BE2C (cell line): ENCODE results near the gene CFAP43.
"Not testable (repeated sequence)": the region's sequence is repeated elsewhere in the genome, so short reads cannot be mapped to it uniquely, and the experiment has no call there.

Source experiments
- DNase-seq: peaks from one replicate; pipeline ENCODE4 v3.0.0-alpha.2; 2020
- H3K27me3 ChIP-seq: fragments of 250-450 bp; sonication (Bioruptor Pico); 2 replicates; pipeline ENCODE4 v1.5.1; 2020; ENCODE audit warnings: mild to moderate bottlenecking
- H3K36me3 ChIP-seq: fragments of 250-450 bp; sonication (Bioruptor Pico); 2 replicates; pipeline ENCODE4 v1.5.1; 2020; ENCODE audit warnings: mild to moderate bottlenecking
- H3K4me1 ChIP-seq: fragments of 250-450 bp; sonication (Bioruptor Pico); 2 replicates; pipeline ENCODE4 v1.5.1; 2020
- H3K4me3 ChIP-seq: 2 replicates; pipeline ENCODE4 v1.5.1; 2011; ENCODE audit warnings: low read depth, low read length
- H3K9me3 ChIP-seq: fragments of 250-450 bp; sonication (Bioruptor Pico); 2 replicates; pipeline ENCODE4 v1.5.1; 2020
- TF ChIP-seq, protein P1 (sequence below): IDR thresholded peaks from 2 replicates; pipeline ENCODE4 v1.5.1; 2012; ENCODE audit warnings: mild to moderate bottlenecking, low read depth, low read length

CFAP43 gene

DNA sequence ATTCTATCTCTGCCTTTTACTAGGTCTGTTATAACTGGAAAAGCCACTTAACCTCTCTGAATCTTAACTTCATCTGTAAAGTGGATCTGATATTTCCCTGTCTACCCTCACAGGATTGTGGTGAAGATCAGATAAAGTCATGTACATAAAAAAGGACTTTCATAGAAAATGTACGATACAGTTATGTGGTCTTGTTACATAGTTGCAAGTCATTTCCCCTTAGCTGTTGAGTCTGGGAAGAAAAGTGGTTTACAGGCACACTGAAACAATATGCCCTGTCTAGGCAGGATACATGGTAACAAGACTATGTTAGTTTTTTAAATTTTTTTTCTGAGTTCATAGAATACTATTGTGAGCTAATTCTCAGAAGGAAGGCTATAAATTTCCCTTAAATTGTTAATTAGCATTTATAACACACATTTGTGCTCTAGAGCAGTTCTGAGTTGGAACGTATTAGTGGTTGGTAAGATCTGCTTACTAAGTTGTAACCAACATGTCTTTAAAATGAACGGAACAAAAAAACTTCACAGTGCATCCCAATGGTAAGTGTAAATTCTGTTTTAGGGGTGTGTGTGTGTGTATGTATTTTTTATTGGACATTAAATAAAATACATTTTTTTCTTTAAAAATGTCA lies 15.5 kb upstream of the CFAP43 start:
- H3K9me3 ChIP-seq, result no peaks in the 10 kb centered on the region
- H3K4me1 ChIP-seq, result no peaks in the 10 kb centered on the region
- no peak for DNase-seq
- no peaks in the 10 kb centered on the region; the same call in 1 of the 2 replicates for H3K27me3 ChIP-seq
- TF ChIP-seq, protein P1, sequence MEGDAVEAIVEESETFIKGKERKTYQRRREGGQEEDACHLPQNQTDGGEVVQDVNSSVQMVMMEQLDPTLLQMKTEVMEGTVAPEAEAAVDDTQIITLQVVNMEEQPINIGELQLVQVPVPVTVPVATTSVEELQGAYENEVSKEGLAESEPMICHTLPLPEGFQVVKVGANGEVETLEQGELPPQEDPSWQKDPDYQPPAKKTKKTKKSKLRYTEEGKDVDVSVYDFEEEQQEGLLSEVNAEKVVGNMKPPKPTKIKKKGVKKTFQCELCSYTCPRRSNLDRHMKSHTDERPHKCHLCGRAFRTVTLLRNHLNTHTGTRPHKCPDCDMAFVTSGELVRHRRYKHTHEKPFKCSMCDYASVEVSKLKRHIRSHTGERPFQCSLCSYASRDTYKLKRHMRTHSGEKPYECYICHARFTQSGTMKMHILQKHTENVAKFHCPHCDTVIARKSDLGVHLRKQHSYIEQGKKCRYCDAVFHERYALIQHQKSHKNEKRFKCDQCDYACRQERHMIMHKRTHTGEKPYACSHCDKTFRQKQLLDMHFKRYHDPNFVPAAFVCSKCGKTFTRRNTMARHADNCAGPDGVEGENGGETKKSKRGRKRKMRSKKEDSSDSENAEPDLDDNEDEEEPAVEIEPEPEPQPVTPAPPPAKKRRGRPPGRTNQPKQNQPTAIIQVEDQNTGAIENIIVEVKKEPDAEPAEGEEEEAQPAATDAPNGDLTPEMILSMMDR, result no peak
- no peaks in the 10 kb centered on the region for H3K36me3 ChIP-seq
- no peak overlapping the region for H3K4me3 ChIP-seq

GRCh38 chr10:104246976-104247375 lies 14.8 kb upstream of the CFAP43 start:
- DNase-seq, result no peak
- Histone ChIP-seq H3K36me3 (no peaks in the 10 kb centered on the region), H3K4me3 (no peak overlapping the region), H3K4me1 (no peaks in the 10 kb centered on the region), H3K27me3 (no peaks in the 10 kb centered on the region; the same call in 1 of the 2 replicates), H3K9me3 (no peaks in the 10 kb centered on the region)
- TF ChIP-seq, protein P1, result no peak

DNA sequence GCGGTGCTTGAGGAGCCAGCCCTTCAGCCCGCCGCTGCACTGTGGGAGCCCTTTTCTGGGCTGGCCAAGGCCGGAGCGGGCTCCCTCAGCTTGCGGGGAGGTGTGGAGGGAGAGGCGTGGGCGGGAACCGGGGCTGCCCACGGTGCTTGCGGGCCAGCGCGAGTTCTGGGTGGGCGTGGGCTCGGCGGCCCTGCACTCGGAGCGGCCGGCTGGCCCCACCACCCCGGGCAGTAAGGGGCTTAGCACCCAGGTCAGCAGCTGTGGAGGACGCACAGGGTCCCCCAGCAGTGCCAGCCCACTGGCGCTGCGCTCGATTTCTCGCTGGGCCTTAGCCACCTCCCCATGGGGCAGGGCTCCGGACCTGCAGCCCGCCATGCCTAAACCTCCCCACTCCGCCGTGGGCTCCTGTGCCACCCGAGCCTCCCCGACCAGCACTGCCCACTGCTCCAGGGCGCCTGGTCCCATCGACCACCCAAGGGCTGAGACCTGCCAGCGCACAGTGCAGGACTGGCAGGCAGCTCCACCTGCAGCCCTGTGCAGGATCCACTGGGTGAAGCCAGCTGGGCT lies 13.0 kb upstream of the CFAP43 start:
- TF ChIP-seq, protein P1, result no peak
- Histone ChIP-seq H3K4me1 (no peaks in the 10 kb centered on the region), H3K4me3 (no peak overlapping the region), H3K27me3 (peaks cover 16% of the 10 kb centered on the region), H3K36me3 (no peaks in the 10 kb centered on the region), H3K9me3 (no peaks in the 10 kb centered on the region)
- no peak for DNase-seq

DNA sequence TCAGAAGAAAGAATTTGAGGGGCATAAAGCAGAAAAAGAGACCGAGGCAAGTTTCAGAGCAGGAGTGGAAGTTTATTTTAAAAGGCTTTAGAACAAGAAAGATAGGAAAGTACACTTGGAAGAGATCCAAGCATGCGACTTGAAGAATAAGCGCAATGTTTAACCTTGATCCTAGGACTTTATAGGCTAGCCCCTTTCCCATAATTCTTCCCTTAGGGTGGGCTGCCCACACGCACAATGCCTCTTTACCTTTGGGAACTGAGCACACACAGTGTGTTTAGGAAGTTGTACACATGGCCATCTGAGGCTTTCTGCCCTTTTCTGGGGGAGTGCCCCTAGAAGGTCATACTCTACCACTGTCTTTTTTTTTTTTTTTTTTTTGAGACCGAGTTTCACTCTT lies 11.3 kb upstream of the CFAP43 start:
- TF ChIP-seq, protein P1, result no peak
- H3K27me3 ChIP-seq, result peaks cover 29% of the 10 kb centered on the region
- no peaks in the 10 kb centered on the region for H3K4me1 ChIP-seq
- H3K4me3 ChIP-seq, result no peak overlapping the region
- no peaks in the 10 kb centered on the region for H3K36me3 ChIP-seq
- no peak for DNase-seq
- no peaks in the 10 kb centered on the region for H3K9me3 ChIP-seq

DNA sequence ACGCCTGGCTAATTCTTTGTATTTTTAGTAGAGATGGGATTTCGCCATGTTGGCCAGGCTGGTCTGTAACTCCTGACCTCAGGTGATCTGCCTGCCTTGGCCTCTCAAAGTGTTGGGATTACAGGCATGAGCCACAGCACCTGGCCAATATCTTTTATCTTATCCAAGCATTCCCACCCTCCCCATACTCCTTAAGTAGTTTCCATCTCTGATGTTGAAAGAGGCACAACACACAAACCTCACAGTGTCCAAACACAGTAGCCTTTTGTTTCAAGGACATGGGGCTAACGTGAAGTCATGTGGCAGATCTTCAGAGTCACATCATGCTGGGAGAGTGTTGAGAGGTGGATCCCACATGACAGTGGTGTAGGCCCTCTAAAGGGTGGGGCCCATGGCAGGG lies 10.8 kb upstream of the CFAP43 start:
- not testable (repeated sequence) for DNase-seq, H3K4me3 ChIP-seq, H3K4me1 ChIP-seq, H3K9me3 ChIP-seq, H3K36me3 ChIP-seq
- peaks cover 33% of the 10 kb centered on the region for H3K27me3 ChIP-seq

GRCh38 chr10:104242545-104242944 lies 10.4 kb upstream of the CFAP43 start:
- Histone ChIP-seq H3K9me3 (no peaks in the 10 kb centered on the region), H3K4me1 (no peaks in the 10 kb centered on the region), H3K27me3 (peaks cover 38% of the 10 kb centered on the region), H3K4me3 (no peak overlapping the region), H3K36me3 (no peaks in the 10 kb centered on the region)
- TF ChIP-seq, protein P1, result no peak
- DNase-seq, result no peak

DNA sequence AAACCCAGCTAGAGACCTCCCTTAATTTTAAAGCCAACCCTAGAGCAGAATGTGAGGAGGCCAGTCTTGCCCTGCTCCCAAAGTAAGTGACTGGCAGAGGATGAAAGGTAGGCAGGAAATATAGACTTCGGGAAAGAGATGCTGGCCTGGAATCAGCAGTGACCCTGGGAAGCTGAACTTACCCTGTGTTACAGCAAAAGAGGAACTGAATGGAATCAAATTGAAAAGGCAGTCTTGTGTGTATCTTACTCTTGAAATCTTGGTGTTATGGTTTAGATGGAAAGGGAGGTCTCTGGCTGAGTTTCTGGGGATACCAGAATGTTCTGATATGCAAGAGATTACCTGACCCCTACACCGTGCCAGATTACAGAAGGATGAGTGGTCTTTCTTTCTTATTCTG lies 7.9 kb upstream of the CFAP43 start:
- Histone ChIP-seq H3K9me3 (no peaks in the 10 kb centered on the region), H3K4me3 (no peak overlapping the region), H3K36me3 (no peaks in the 10 kb centered on the region), H3K27me3 (peaks cover 41% of the 10 kb centered on the region), H3K4me1 (no peaks in the 10 kb centered on the region)
- TF ChIP-seq, protein P1, result no peak
- no peak for DNase-seq
